GM19238 (cell line): ENCODE measurements around the gene CASP7.
"Not testable (repeated sequence)": the region's sequence is repeated elsewhere in the genome, so short reads cannot be mapped to it uniquely, and the experiment has no call there.

Source experiments
- DNase-seq: peaks from one replicate; pipeline ENCODE4 v3.0.0; 2011; ENCODE audit warnings: low spot score; ENCODE audit not compliant: insufficient read length

Gene CASP7

DNA sequence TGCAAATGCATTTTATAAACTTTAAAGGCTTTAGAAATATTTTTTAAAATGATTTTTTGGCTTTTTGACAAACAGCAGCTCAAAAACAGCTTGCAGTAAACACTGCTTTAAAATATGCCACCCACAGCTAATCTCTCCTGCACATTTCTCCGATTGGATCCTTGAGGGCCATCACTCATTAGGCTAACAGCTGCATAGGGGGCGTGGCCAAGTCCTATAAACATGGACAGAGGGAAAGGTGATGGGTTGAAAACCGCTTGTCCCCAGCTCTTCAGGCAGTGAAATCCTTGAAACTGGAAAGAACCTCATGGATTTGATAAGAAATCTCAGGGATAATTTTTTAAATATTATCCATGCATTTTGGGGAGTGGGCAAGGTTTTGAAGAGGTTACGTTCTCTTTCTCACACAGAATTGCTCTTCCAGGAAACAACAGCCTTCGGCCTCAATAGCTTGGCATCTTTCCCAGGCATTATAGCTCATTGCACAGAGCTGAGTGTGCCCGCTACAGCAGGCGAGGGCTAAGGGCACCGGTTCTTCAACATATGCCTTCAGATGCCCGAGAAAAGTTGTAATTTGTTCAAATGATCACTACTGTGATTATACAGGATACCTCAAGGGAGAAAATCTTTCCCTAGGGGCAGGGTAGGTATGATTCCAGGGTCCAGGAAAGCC, 73.4 kb downstream of the CASP7 start:
- DNase-seq: no peak

DNA sequence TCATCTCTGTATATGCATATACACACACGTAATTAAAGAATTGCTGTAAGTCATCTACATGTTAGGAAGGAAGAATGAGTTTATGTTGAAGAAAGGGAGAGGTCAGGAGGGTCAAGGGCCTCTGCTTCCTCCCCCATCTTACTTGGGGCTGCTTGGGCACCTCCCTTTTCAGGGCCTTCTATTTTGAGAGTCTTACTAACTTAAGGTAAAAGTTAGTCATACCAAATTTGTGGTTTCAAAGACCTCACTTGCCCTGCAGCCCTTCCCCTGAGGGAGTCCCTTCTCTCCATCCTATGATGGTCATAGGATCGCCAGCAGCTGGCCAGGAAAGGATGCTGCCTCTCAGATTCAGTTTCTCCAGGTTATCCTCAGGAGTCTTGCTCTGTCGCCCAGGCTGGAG, 74.4 kb downstream of the CASP7 start:
- no peak for DNase-seq

- no peak for DNase-seq
Observed at GRCh38 chr10:113754768-113755167, 75.1 kb downstream of the CASP7 start.

DNA sequence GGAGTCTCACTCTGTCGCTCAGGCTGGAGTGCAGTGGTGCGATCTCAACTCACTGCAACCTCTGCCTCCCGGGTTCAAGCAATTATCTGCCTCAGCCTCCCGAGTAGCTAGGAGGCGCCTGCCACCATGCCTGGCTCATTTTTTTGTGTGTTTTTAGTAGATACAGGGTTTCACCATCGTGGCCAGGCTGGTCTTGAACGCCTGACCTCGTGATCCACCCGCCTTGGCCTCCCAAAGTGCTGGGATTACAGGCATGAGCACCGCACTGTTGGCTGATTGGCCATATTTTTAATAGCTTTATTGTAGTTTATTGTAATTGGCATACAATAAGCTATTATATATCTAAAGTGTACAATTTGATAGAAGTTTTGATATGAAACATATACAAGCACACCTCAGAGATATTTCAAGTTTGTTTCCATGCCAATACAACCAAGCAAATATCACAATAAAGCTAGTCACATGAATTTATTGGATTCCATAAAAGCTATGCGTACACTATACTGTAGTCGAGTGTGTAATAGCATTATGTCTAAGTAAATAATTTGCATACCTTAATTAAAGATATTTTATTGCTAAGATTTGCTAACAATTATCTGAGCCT, 77.3 kb downstream of the CASP7 start:
- DNase-seq: no peak

GRCh38 chr10:113762083-113762482, 82.4 kb downstream of the CASP7 start:
- DNase-seq: no peak

DNA sequence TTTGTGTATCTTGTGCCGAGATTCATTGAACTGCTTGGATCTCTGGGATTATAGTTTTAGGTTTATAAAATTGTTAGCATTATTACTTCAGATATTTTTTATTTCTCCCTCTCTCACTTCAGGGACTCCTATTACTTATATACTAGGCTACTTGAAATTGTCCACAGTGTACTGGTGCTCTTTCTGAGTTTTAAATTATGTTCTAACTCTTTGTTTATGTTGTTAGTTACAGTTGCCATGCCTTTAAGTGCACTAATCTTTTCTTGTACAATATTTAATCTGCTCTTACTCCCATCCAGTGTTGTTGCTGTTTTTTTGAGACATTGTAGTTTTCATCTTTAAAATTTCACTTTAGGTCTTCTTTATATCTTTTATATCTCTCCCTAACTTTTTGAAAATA, 84.9 kb downstream of the CASP7 start:
- no peak for DNase-seq

GRCh38 chr10:113765910-113766309, 86.2 kb downstream of the CASP7 start:
- DNase-seq: no peak

- DNase-seq: no peak
Observed at GRCh38 chr10:113767222-113767621, 87.5 kb downstream of the CASP7 start.

GRCh38 chr10:113770346-113770745, 90.6 kb downstream of the CASP7 start:
- no peak for DNase-seq

GRCh38 chr10:113771131-113771530, 91.4 kb downstream of the CASP7 start:
- not testable (repeated sequence) for DNase-seq

- no peak for DNase-seq
Observed at GRCh38 chr10:113775686-113776294, 96.1 kb downstream of the CASP7 start.

- DNase-seq: no peak
Observed at GRCh38 chr10:113776553-113776952, 96.8 kb downstream of the CASP7 start.
